H1 (cell line): ENCODE data around the gene CKAP2L. TPM values are rescaled to one million over a fixed set of nuclear protein-coding genes. Genes with fewer than 3 reads are reported as not detected.

Experiments used
- CHD7 ChIP-seq: fragments of 300-600 bp; sonication (generic); IDR thresholded peaks from 2 replicates; pipeline ENCODE4 v1.7.1; 2012; ENCODE audit warnings: low read length, moderate library complexity, mild to moderate bottlenecking, inconsistent platforms; ENCODE audit not compliant: insufficient replicate concordance
- KDM5A ChIP-seq: fragments of 200-600 bp; IDR thresholded peaks from 2 replicates; pipeline ENCODE4 v1.7.1; 2012; ENCODE audit warnings: mild to moderate bottlenecking, low read length, inconsistent platforms, mixed read lengths
- SUZ12 ChIP-seq: fragments of 200-600 bp; sonication (generic); IDR thresholded peaks from 2 replicates; pipeline ENCODE4 v1.6.1; 2012; ENCODE audit warnings: mild to moderate bottlenecking, inconsistent platforms, low read length, moderate library complexity, mixed read lengths
- polyA plus RNA-seq, 7 experiments: library from polyadenylated mRNA; depleted of rRNA in 3 of 7; stranded (reverse) in 5 of 7; unstranded in 2 of 7; fragments of >200 nt in 5 of 7; fragments of 200-250 nt in 2 of 7; gene quantifications; 1 replicate in 5 of 7; 2 replicates in 1 of 7; 4 replicates in 1 of 7; pipeline versions ENCODE4 v1.2.1 to v1.2.3, GENCODE V29; 2011 to 2013; ENCODE audit warnings: missing spikeins in 2 of 7, mixed read lengths in 2 of 7
- total RNA-seq: library from RNA; stranded (reverse); fragmentation: NEBNext Ultra II Directional; extraction: Animal tissue kit (Norgen Biotek cat#: 25700); gene quantifications from 2 replicates; pipeline ENCODE4 v1.2.1, GENCODE V29; 2021

The CKAP2L gene
- total and polyA plus RNA-seq, 2 of the 8 experiments (the other 6 are each of a cell fraction or from before 2014, with no cell fraction given) = 2.5 to 20.7 TPM

- TF ChIP-seq CHD7 (no peak), SUZ12 (no peak), KDM5A (no peak)
These were observed 9.1 kb upstream of the CKAP2L start (continued) for GRCh38 chr2:112773556-112773955.
